ENCODE data around the gene LYSMD3. TPM values are rescaled to one million over a fixed set of nuclear protein-coding genes. Genes with fewer than 3 reads are reported as not detected.

LYSMD3 gene
- total and polyA plus RNA-seq, 10 of the 15 experiments (the other 5 are each of a cell fraction or from before 2014, with no cell fraction given) = 3.9 to 22.5 (median 12.6) TPM

GRCh38 chr5:90473396-90474234 lies 55.8 kb downstream of the LYSMD3 start (continued):
- no peak for TF ChIP-seq ATF2 (IDR thresholded peaks at IDR 0.05; ENCODE audit: low read length)

DNA sequence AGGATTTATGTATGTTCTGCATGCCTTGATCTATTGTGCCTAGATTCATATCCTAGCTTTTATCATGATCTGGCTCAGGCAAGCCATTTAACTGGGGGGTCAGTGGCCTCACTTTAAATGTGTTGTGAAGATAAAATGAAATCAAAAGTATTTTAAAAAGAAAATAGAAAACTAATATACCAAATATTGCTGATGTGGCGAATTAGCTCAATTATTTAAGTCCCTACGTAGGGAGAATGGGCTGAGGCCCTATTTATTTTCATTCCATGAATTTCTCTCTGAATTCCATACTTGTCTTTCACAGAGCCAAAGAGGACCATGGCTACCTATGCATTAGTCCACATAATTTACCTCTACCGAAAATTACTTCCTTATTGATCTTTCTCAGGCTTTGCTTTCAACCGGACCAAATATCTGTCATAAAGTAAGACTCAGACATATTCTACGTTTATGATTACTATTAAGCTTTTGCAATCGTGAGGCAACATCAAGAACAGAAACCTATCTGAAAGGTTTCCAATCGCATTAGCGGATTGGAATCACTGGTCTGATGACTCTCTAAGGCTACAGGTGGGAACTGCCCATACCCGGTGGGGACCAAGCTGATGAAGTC lies 56.5 kb downstream of the LYSMD3 start:
- 23% methylated on average over 9 of the region's 9 CpGs for WGBS (ENCODE audit: insufficient coverage, insufficient replicate concordance, low lambda C conversion rate, missing lambda C conversion rate)
- BruUV-seq (replicated peaks) = TSS peak; percentile 53
- intact Hi-C loops (cut with micrococcal nuclease; ENCODE audit: unreplicated experiment) = loop anchor here (10.0 kb wide), 1 partner anchor 912 kb away; the partner anchor contains the start of gene ARRDC3

More for the DNA sequence above, 56.5 kb downstream of the LYSMD3 start:
- H3K27ac ChIP-seq (ENCODE audit: control insufficient read depth, insufficient read depth) = peak overlapping the region; percentile 76
- peaks cover 36% of the 10 kb centered on the region for H3K79me2 ChIP-seq (ENCODE audit: control insufficient read depth, insufficient read depth, low read length)
- no peak for TF ChIP-seq RAD21 (IDR thresholded peaks at IDR 0.05; ENCODE audit: insufficient read depth, low read depth, low read length)
- TF ChIP-seq, protein P1, sequence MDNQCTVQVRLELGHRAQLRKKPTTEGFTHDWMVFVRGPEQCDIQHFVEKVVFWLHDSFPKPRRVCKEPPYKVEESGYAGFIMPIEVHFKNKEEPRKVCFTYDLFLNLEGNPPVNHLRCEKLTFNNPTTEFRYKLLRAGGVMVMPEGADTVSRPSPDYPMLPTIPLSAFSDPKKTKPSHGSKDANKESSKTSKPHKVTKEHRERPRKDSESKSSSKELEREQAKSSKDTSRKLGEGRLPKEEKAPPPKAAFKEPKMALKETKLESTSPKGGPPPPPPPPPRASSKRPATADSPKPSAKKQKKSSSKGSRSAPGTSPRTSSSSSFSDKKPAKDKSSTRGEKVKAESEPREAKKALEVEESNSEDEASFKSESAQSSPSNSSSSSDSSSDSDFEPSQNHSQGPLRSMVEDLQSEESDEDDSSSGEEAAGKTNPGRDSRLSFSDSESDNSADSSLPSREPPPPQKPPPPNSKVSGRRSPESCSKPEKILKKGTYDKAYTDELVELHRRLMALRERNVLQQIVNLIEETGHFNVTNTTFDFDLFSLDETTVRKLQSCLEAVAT (IDR thresholded peaks at IDR 0.05) = peak; percentile 54; the same call in 1 of the 2 replicates
- ChIA-PET CTCF (interaction anchor here (0.7 to 2.3 kb wide), 7 partner anchors 9 to 57 kb away, joined by 3 to 12 read pairs (median 8); partner anchors contain the start of gene LYSMD3), RAD21 (ENCODE audit: unreplicated experiment) (interaction anchor here (0.5 to 4.6 kb wide), 3 partner anchors 33 to 1305 kb away, joined by 4 to 37 read pairs (median 6); partner anchors contain the start of gene LYSMD3), SMC1A (ENCODE audit: uncharacterized antibody, unreplicated experiment) (interaction anchor here (1.0 to 1.8 kb wide), 14 partner anchors 9 to 139 kb away, joined by 3 to 10 read pairs (median 3); partner anchors contain the start of gene CETN3), POLR2A (interaction anchor here (0.5 to 1.6 kb wide), 5 partner anchors 10 to 66 kb away, joined by 3 to 5 read pairs (median 5); partner anchors contain the start of gene CETN3)
- peaks cover 1% of the 10 kb centered on the region; the same call in 1 of the 3 replicates for H3K9me3 ChIP-seq (replicated peaks; ENCODE audit: control insufficient read depth, insufficient read depth, low read length)
- no peaks in the 10 kb centered on the region for H4K20me1 ChIP-seq (ENCODE audit: control insufficient read depth, insufficient read depth)
- peak overlapping the region; percentile 89 for H3K4me3 ChIP-seq
- peak overlapping the region; percentile 84 for H3K9ac ChIP-seq (ENCODE audit: control insufficient read depth, insufficient read depth, low read length)
- FAIRE-seq = no peak
- peaks cover 3% of the 10 kb centered on the region; the same call in 1 of the 2 replicates for H3K4me1 ChIP-seq (ENCODE audit: control insufficient read depth, insufficient read depth, low read length)
- H2AFZ ChIP-seq (ENCODE audit: control insufficient read depth, low read depth, low read length) = peak overlapping the region; percentile 95
- in situ Hi-C loops (cut with MboI) = no loop called here
- no peaks in the 10 kb centered on the region for H3K27me3 ChIP-seq (replicated peaks in 1 of 2; ENCODE audit: control insufficient read depth in 2 of 2, insufficient read depth in 2 of 2, low read length in 1 of 2)
- peak overlapping the region; percentile 98 for H3K4me2 ChIP-seq (ENCODE audit: control insufficient read depth, insufficient read depth)
- ATAC-seq = peak; percentile 7; the same call in 1 of the 3 replicates
- no peak for DNase-seq (ENCODE audit: low read depth, low spot score)
- H3K36me3 ChIP-seq (ENCODE audit: control insufficient read depth in 2 of 2, insufficient read depth in 2 of 2, low read length in 1 of 2) = no peaks in the 10 kb centered on the region

Other genes starting within 250 kb of the LYSMD3 start
- 16.8 and 28.8 TPM in 2 replicates for gene CETN3, start 119.8 kb downstream of the LYSMD3 start, total RNA-seq (2014; rRNA removed)
- 45.5 and 50.1 TPM in 2 replicates for gene CETN3, start 119.8 kb downstream of the LYSMD3 start, total RNA-seq (2014; rRNA removed; fragmentation: Illumina TruSeq; extraction: Trizol)
- 22.2 and 29.5 TPM in 2 replicates for gene CETN3, start 119.8 kb downstream of the LYSMD3 start, total RNA-seq (2021)
- 50.9 and 114 TPM in 2 replicates for gene CETN3, start 119.8 kb downstream of the LYSMD3 start, polyA plus RNA-seq (2011; rRNA removed)
- gene CETN3, start 119.8 kb downstream of the LYSMD3 start, polyA plus RNA-seq (2014; fragmentation: Illumina TruSeq; extraction: Trizol) = 54.7 and 58.5 TPM in 2 replicates
- gene CETN3, start 119.8 kb downstream of the LYSMD3 start, polyA plus RNA-seq (2014; fragmentation: Nextera tagmentation; extraction: Ambion mirVana) = 10 to 100 TPM; 54.6 to 59.1 TPM
- gene CETN3, start 119.8 kb downstream of the LYSMD3 start, polyA plus RNA-seq (2014; rRNA removed) = 30.6 and 48.8 TPM in 2 replicates
- gene CETN3, start 119.8 kb downstream of the LYSMD3 start, polyA plus RNA-seq (2016; fragmentation: Nextera tagmentation; extraction: Ambion mirVana) = 10 to 100 TPM; 52.6 to 57.7 TPM
- gene MBLAC2, start 54.8 kb downstream of the LYSMD3 start, total RNA-seq (2014; rRNA removed) = 6.9 and 7.4 TPM in 2 replicates
- 7.4 and 7.6 TPM in 2 replicates for gene MBLAC2, start 54.8 kb downstream of the LYSMD3 start, total RNA-seq (2014; rRNA removed; fragmentation: Illumina TruSeq; extraction: Trizol)
- 7.3 and 7.8 TPM in 2 replicates for gene MBLAC2, start 54.8 kb downstream of the LYSMD3 start, total RNA-seq (2021)
- gene MBLAC2, start 54.8 kb downstream of the LYSMD3 start, polyA plus RNA-seq (2011; rRNA removed) = 6.1 and 8.3 TPM in 2 replicates
- 7.4 and 9.0 TPM in 2 replicates for gene MBLAC2, start 54.8 kb downstream of the LYSMD3 start, polyA plus RNA-seq (2014; fragmentation: Illumina TruSeq; extraction: Trizol)
- gene MBLAC2, start 54.8 kb downstream of the LYSMD3 start, polyA plus RNA-seq (2014; fragmentation: Nextera tagmentation; extraction: Ambion mirVana) = 1 to 10 TPM; 2.0 to 2.8 TPM
- 6.4 and 7.5 TPM in 2 replicates for gene MBLAC2, start 54.8 kb downstream of the LYSMD3 start, polyA plus RNA-seq (2014; rRNA removed)
- gene MBLAC2, start 54.8 kb downstream of the LYSMD3 start, polyA plus RNA-seq (2016; fragmentation: Nextera tagmentation; extraction: Ambion mirVana) = 10 to 100 TPM in 1 of 2 experiments, 1 to 10 TPM in 1; 9.5 to 10.5 TPM
- 15.2 and 22.1 TPM in 2 replicates for gene POLR3G, start 54.7 kb downstream of the LYSMD3 start, total RNA-seq (2014; rRNA removed)
- 23.4 and 25.5 TPM in 2 replicates for gene POLR3G, start 54.7 kb downstream of the LYSMD3 start, total RNA-seq (2014; rRNA removed; fragmentation: Illumina TruSeq; extraction: Trizol)
- 18.3 and 18.4 TPM in 2 replicates for gene POLR3G, start 54.7 kb downstream of the LYSMD3 start, total RNA-seq (2021)
- gene POLR3G, start 54.7 kb downstream of the LYSMD3 start, polyA plus RNA-seq (2011; rRNA removed) = 16.7 and 27.0 TPM in 2 replicates
- gene POLR3G, start 54.7 kb downstream of the LYSMD3 start, polyA plus RNA-seq (2014; fragmentation: Illumina TruSeq; extraction: Trizol) = 29.5 and 35.1 TPM in 2 replicates
- gene POLR3G, start 54.7 kb downstream of the LYSMD3 start, polyA plus RNA-seq (2014; fragmentation: Nextera tagmentation; extraction: Ambion mirVana) = 10 to 100 TPM; 42.1 to 50.9 TPM
- gene POLR3G, start 54.7 kb downstream of the LYSMD3 start, polyA plus RNA-seq (2014; rRNA removed) = 18.8 and 22.4 TPM in 2 replicates
- 10 to 100 TPM; 32.0 to 33.1 TPM for gene POLR3G, start 54.7 kb downstream of the LYSMD3 start, polyA plus RNA-seq (2016; fragmentation: Nextera tagmentation; extraction: Ambion mirVana)
- gene ADGRV1, start 29.2 kb upstream of the LYSMD3 start, total RNA-seq (2014; rRNA removed) = 0.11 and 0.49 TPM in 2 replicates
- gene ADGRV1, start 29.2 kb upstream of the LYSMD3 start, total RNA-seq (2014; rRNA removed; fragmentation: Illumina TruSeq; extraction: Trizol) = 0.22 and 0.32 TPM in 2 replicates
- 0.66 and 0.72 TPM in 2 replicates for gene ADGRV1, start 29.2 kb upstream of the LYSMD3 start, total RNA-seq (2021)
- gene ADGRV1, start 29.2 kb upstream of the LYSMD3 start, polyA plus RNA-seq (2011; rRNA removed) = 8.1 and 10.2 TPM in 2 replicates
- gene ADGRV1, start 29.2 kb upstream of the LYSMD3 start, polyA plus RNA-seq (2014; fragmentation: Illumina TruSeq; extraction: Trizol) = 0.04 and 0.05 TPM in 2 replicates
- gene ADGRV1, start 29.2 kb upstream of the LYSMD3 start, polyA plus RNA-seq (2014; fragmentation: Nextera tagmentation; extraction: Ambion mirVana) = under 1 TPM in 1 of 2 experiments, not detected in 1; 0.05 TPM
- 0.08 and 0.27 TPM in 2 replicates for gene ADGRV1, start 29.2 kb upstream of the LYSMD3 start, polyA plus RNA-seq (2014; rRNA removed)
- under 1 TPM; 0.16 to 0.32 TPM for gene ADGRV1, start 29.2 kb upstream of the LYSMD3 start, polyA plus RNA-seq (2016; fragmentation: Nextera tagmentation; extraction: Ambion mirVana)